Measurements from ENCODE around the gene SLC30A9. TPM values are rescaled to one million over a fixed set of nuclear protein-coding genes. Genes with fewer than 3 reads are reported as not detected.

The SLC30A9 gene
- total and polyA plus RNA-seq, 2 donors (not counting 3 experiments of a cell fraction or from before 2014, with no cell fraction given) = 24.5 to 40.6 TPM

- intact Hi-C loops (cut with micrococcal nuclease) (no loop called here), dilution Hi-C loops (cut with MboI; ENCODE audit: extremely low pct_ligation_motif_present, low sequenced_read_pairs) (no loop called here)
- Histone ChIP-seq H3K9me3 (replicated peaks; ENCODE audit: control insufficient read depth, insufficient read depth, low read length) (no peaks in the 10 kb centered on the region), H3K36me3 (ENCODE audit: control insufficient read depth in 2 of 2, extremely low read depth in 1 of 2, insufficient read depth in 2 of 2, low read length in 2 of 2) (no peaks in the 10 kb centered on the region), H3K4me3 (replicated peaks in 1 of 3; ENCODE audit: insufficient read depth in 1 of 3, low read depth in 1 of 3, low read length in 3 of 3) (no peak overlapping the region), H3K27ac (ENCODE audit: insufficient read depth, low read depth, low read length) (no peak overlapping the region), H3K27me3 (ENCODE audit: control insufficient read depth in 2 of 2, insufficient read depth in 2 of 2, low read length in 2 of 2) (no peaks in the 10 kb centered on the region), H3K4me2 (ENCODE audit: insufficient read depth, low read length) (no peak overlapping the region), H4K20me1 (replicated peaks; ENCODE audit: control insufficient read depth, extremely low read depth, insufficient read depth, low read length) (no peaks in the 10 kb centered on the region), H3K9me1 (replicated peaks; ENCODE audit: control insufficient read depth, extremely low read depth, insufficient read depth, low read length) (no peaks in the 10 kb centered on the region), H3K9ac (replicated peaks; ENCODE audit: extremely low read depth, insufficient read depth, low read length) (no peak overlapping the region), H3K4me1 (ENCODE audit: control insufficient read depth, extremely low read depth, insufficient read depth, low read length) (no peaks in the 10 kb centered on the region), H2AFZ (ENCODE audit: low read depth, low read length) (no peak overlapping the region), H3K79me2 (ENCODE audit: control insufficient read depth, insufficient read depth, low read length) (no peaks in the 10 kb centered on the region)
- BruUV-seq (replicated peaks) = no TSS peak
- ChIA-PET POLR2A (no interaction called here), CTCF (no interaction called here)
- no peak for DNase-seq (ENCODE audit: low read depth, low spot score)
- no peak for TF ChIP-seq POLR2AphosphoS5 (IDR thresholded peaks at IDR 0.05; ENCODE audit: insufficient read depth, low read depth, low read length)
- TF ChIP-seq EZH2 (IDR thresholded peaks at IDR 0.05; ENCODE audit: borderline replicate concordance, low read depth, low read length, severe bottlenecking) = no peak
- no peak for TF ChIP-seq MYC (IDR thresholded peaks at IDR 0.05; ENCODE audit: low read depth, low read length)
- no peak for FAIRE-seq
Measured at GRCh38 chr4:41982716-41983115, 7.6 kb upstream of the SLC30A9 start.

GRCh38 chr4:41985151-41985550 is 5.2 kb upstream of the SLC30A9 start:
- DNase-seq (ENCODE audit: low read depth, low spot score) (no peak), FAIRE-seq (no peak)
- Histone ChIP-seq H3K9me1 (replicated peaks; ENCODE audit: control insufficient read depth, extremely low read depth, insufficient read depth, low read length) (no peaks in the 10 kb centered on the region), H3K9ac (replicated peaks; ENCODE audit: extremely low read depth, insufficient read depth, low read length) (no peak overlapping the region), H3K4me2 (ENCODE audit: insufficient read depth, low read length) (no peak overlapping the region), H2AFZ (ENCODE audit: low read depth, low read length) (no peak overlapping the region), H3K79me2 (ENCODE audit: control insufficient read depth, insufficient read depth, low read length) (no peaks in the 10 kb centered on the region), H3K27me3 (ENCODE audit: control insufficient read depth in 2 of 2, insufficient read depth in 2 of 2, low read length in 2 of 2) (no peaks in the 10 kb centered on the region), H3K4me1 (ENCODE audit: control insufficient read depth, extremely low read depth, insufficient read depth, low read length) (peaks cover 5% of the 10 kb centered on the region), H3K4me3 (replicated peaks in 1 of 3; ENCODE audit: insufficient read depth in 1 of 3, low read depth in 1 of 3, low read length in 3 of 3) (no peak overlapping the region), H3K9me3 (replicated peaks; ENCODE audit: control insufficient read depth, insufficient read depth, low read length) (no peaks in the 10 kb centered on the region), H3K27ac (ENCODE audit: insufficient read depth, low read depth, low read length) (no peak overlapping the region), H4K20me1 (replicated peaks; ENCODE audit: control insufficient read depth, extremely low read depth, insufficient read depth, low read length) (no peaks in the 10 kb centered on the region), H3K36me3 (ENCODE audit: control insufficient read depth in 2 of 2, extremely low read depth in 1 of 2, insufficient read depth in 2 of 2, low read length in 2 of 2) (no peaks in the 10 kb centered on the region)
- POLR2A ChIA-PET = no interaction called here
- intact Hi-C loops (cut with micrococcal nuclease) (no loop called here), dilution Hi-C loops (cut with MboI; ENCODE audit: extremely low pct_ligation_motif_present, low sequenced_read_pairs) (no loop called here)
- CTCF ChIA-PET = no interaction called here
- BruUV-seq (replicated peaks) = no TSS peak
- TF ChIP-seq CTCF (IDR thresholded peaks at IDR 0.05; ENCODE audit: extremely low read depth in 1 of 2, insufficient read depth in 1 of 2, low read depth in 1 of 2, low read length in 2 of 2) (no peak), GATA2 (IDR thresholded peaks at IDR 0.05; ENCODE audit: insufficient read depth, insufficient read length, low read depth, low read length) (no peak), MYC (IDR thresholded peaks at IDR 0.05; ENCODE audit: low read depth, low read length) (no peak), EZH2 (IDR thresholded peaks at IDR 0.05; ENCODE audit: borderline replicate concordance, low read depth, low read length, severe bottlenecking) (no peak), POLR2AphosphoS5 (IDR thresholded peaks at IDR 0.05; ENCODE audit: insufficient read depth, low read depth, low read length) (no peak), FOS (IDR thresholded peaks at IDR 0.05; ENCODE audit: borderline replicate concordance, insufficient read depth, low read length) (no peak), JUN (IDR thresholded peaks at IDR 0.05; ENCODE audit: borderline replicate concordance, insufficient read depth, insufficient read length, low read depth) (no peak), MAX (IDR thresholded peaks at IDR 0.05; ENCODE audit: insufficient read depth, insufficient read length) (no peak), POLR2A (IDR thresholded peaks at IDR 0.05; ENCODE audit: low read depth, low read length) (no peak)

Measured in endothelial cell of umbilical vein (primary cell).